Ramos (cell line): ENCODE data around the gene RALGAPB.

Experiments
- in situ Hi-C: fragments of 300-500 bp; cut with MboI; formaldehyde crosslinking; loops from one replicate; pipeline ENCODE4 v1.14.3; 2022; ENCODE audit warnings: low sequenced_read_pairs; ENCODE audit not compliant: unreplicated experiment

Gene RALGAPB

GRCh38 chr20:38603286-38603685, 130.6 kb downstream of the RALGAPB start:
- in situ Hi-C loops: no loop called here

- in situ Hi-C loops: no loop called here
Measured at GRCh38 chr20:38604873-38605303, 132.2 kb downstream of the RALGAPB start.

GRCh38 chr20:38607351-38607750, 134.7 kb downstream of the RALGAPB start:
- in situ Hi-C loops: no loop called here

GRCh38 chr20:38608188-38608587, 135.5 kb downstream of the RALGAPB start:
- in situ Hi-C loops: no loop called here

GRCh38 chr20:38609815-38610214, 137.2 kb downstream of the RALGAPB start:
- in situ Hi-C loops: no loop called here

DNA sequence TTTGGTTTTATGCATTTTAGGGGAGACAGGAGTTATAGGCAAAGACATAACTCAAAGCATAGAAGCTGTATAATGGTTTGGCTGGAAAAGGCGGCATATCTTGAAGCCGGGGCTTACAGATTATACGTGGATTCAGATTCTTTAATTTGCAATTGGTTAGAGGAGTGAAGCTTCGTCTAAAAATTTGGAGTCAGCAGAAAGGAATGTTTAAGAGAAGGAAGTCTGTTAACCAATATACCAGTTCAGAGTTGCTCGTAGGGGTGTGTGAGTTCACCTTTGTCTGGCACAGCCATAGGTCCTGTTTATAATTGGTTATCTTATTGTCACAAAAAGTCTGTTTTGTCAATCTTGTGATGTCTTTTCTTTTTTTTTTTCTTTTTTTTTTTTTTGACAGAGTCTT, 137.9 kb downstream of the RALGAPB start:
- in situ Hi-C loops: no loop called here

DNA sequence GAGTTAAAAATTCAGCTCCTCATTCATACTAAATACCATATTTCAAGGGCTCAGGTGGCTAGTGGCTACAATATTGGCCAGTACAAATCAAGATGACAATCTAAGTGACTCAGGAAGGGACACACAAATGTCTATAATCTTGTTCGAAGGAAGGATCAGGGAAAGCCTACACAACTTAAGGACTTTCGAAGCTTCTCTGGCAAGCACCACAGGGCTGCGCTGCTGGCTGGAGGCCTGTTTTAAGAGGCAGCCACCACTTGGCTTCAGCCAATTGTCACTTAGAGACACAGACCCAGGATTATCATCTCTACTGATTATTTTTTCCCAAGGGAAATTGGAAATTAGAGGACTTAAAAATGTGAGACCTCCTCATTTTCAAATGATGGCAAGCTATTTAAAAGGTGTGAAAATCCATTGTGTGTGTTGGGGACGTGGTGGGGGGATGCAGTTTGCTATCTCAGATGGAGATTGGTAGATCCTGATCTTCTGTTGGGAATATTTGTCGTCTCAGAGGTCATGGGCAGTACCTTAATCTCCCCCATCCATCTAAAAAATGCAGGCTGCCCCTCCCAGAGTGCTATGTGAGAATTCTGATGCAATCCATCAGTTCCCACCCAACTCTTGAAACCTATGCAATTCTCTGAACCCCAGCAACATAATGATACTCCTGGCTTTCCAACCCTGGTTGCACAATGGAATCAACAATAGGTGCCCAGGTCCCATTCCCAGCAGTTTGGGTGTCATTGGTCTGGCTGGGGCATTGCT, 140.3 kb downstream of the RALGAPB start:
- in situ Hi-C loops: no loop called here

DNA sequence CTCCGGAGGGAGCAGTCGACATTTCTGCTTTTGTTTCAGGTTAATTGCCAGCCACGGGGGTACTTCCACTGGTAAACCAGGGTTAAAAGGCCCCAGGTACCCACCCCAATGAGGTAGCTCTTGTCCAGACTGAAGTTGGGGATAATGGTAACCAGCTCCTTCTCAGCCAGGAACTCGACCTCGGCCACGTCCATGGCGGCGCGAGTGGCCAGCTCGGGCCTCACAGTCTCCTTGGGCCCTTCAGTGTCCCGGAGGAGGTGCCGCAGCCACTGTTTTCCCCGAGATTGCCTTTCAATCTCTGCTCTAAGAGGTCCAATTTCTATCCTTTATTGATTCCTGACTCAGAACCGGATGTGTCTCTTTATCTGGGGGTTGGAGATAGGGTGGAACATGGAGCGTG, 142.6 kb downstream of the RALGAPB start:
- in situ Hi-C loops: no loop called here

DNA sequence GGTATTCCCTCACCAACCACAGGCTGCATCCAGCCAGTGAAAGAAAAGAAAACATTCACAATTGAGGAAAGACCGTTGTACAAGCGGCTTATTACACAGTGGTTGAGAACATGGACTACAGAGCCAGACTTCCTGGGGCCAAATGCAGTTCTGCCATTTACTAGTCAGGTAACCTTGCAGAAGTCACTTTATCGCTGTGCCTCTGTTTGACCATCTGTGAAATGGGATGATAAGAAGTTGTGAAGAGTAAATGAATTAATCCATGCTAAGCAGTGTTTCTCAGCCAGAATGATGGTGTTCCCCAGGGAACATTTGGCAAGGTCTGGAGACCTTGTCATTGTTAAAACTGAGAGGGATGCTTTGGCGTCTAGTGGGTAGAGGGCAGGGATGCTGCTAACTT, 143.8 kb downstream of the RALGAPB start:
- in situ Hi-C loops: no loop called here

DNA sequence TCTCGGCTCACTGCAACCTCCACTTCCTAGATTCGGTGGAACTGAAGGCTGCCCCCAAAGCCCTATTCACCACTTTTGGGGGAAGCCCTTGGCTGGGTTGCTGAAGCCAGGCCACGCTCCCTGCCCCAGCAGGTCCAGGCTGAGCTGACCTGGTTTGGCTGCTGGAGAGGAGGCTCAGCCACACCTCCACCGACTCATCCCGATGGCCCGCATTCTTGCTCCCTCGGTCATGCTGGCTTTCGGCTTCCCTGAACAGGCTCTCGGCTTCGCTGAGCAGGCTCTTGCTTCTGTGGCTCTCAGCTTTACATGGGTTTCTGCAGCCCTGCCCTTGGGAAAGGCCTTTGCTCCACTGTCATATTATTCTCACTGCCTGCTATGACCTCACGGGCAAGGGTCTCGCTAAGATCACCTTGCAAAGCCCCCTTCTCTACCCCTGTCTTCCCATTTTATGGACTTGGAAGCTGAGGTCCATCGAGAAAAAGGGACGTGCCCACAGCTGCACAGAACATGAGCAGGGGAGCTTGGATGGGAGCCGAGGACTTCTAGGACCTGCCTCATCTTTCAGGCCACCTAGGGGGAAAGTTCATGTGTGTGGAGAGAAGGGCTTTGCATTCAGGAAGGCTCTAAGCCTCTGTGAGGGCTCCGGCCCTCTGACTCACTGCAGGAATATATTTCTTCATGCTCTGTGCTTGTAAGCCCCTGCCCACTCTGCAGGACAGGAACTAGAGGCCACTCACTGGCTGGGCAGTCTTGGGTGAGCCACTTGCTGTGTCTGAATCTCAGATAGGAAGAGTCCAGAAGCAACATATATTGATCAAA, 144.6 kb downstream of the RALGAPB start:
- in situ Hi-C loops: no loop called here

GRCh38 chr20:38617830-38618196, 145.2 kb downstream of the RALGAPB start:
- in situ Hi-C loops: no loop called here

DNA sequence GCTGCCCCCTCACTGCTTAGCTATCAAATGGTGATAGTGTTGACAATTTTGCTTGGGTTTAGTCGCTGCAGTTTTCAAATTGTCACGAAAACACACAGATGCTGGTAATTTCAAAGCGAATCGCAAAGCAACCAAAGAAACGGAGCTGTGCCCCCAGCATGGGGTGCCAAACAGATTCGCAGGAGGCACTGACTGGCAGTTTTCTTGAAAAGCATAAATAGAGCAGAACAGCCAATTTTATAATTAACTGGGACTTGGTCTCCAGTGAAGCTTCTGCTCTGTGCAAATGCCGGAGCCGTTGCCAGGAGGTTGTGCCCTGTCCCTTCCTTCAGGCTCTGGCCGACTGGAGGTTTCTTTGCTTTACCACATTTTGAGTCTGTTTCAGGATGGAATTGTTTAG, 147.8 kb downstream of the RALGAPB start:
- in situ Hi-C loops: no loop called here

GRCh38 chr20:38623061-38623460, 150.4 kb downstream of the RALGAPB start:
- in situ Hi-C loops: no loop called here

DNA sequence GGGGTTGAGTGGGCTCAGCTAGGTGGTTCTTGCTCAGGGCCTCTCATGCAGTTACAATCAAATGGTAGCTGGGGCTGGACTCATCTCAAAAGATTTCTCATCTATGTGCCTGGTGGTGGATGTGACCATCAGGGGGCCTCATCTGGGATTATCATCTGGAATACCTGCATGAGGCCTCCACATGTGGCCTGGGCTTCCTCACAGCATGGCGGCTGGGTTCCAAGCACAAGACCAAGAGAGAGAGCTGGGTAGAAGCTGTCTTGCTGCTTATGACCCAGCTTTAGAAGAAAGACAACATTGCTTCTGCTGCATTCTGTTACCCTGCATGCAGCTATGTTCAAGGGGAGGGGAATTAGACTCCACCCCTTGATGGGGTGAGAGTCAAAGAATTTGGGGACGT, 151.4 kb downstream of the RALGAPB start:
- in situ Hi-C loops: no loop called here

GRCh38 chr20:38625896-38626295, 153.3 kb downstream of the RALGAPB start:
- in situ Hi-C loops: no loop called here

GRCh38 chr20:38626921-38627659, 154.4 kb downstream of the RALGAPB start:
- in situ Hi-C loops: no loop called here
